ENCODE measurements around the gene TMEM179. TPM values are rescaled to one million over a fixed set of nuclear protein-coding genes. Genes with fewer than 3 reads are reported as not detected.

TMEM179 gene
- polyA plus RNA-seq, 1 donor from 2014 or later = 20.3 TPM

DNA sequence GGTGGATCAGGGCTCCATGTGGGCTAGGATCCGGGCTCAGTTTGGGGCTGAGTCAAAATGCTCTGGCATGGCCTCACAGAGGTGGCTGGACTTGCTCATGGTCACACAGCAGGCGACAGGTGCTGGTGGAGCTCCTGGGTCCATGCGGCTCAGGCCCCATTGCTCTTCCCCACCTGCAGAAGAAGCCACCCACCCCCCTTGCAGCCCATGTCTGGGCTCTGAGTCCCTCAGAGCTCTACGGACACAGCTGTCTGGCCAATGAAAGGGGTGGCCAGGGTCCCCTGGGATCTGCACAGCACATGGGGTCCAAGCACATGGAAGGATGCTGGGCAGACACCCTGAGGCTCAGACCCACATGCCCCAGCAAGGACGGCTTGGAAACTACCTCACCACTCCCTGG lies 42.0 kb downstream of the TMEM179 start:
- Histone ChIP-seq H3K79me2 (replicated peaks; ENCODE audit: insufficient read depth, low read length) (no peaks in the 10 kb centered on the region), H3K9me3 (ENCODE audit: low read length) (no peaks in the 10 kb centered on the region), H2AFZ (ENCODE audit: low read depth, low read length) (no peak overlapping the region), H3K27ac (ENCODE audit: low read length) (no peak overlapping the region), H3K4me3 (ENCODE audit: low read length) (no peak overlapping the region), H3K36me3 (ENCODE audit: insufficient read depth, low read length) (no peaks in the 10 kb centered on the region), H3K27me3 (ENCODE audit: insufficient read depth, low read depth, low read length) (no peaks in the 10 kb centered on the region), H4K20me1 (ENCODE audit: insufficient read depth) (no peaks in the 10 kb centered on the region), H3K9me2 (ENCODE audit: insufficient read depth, low read length) (no peaks in the 10 kb centered on the region), H3F3A (ENCODE audit: insufficient read depth, low read length, poor library complexity, severe bottlenecking) (no peaks in the 10 kb centered on the region), H3K9ac (ENCODE audit: low read length) (no peak overlapping the region), H3K4me2 (ENCODE audit: low read length) (no peak overlapping the region)
- TF ChIP-seq, protein P1, sequence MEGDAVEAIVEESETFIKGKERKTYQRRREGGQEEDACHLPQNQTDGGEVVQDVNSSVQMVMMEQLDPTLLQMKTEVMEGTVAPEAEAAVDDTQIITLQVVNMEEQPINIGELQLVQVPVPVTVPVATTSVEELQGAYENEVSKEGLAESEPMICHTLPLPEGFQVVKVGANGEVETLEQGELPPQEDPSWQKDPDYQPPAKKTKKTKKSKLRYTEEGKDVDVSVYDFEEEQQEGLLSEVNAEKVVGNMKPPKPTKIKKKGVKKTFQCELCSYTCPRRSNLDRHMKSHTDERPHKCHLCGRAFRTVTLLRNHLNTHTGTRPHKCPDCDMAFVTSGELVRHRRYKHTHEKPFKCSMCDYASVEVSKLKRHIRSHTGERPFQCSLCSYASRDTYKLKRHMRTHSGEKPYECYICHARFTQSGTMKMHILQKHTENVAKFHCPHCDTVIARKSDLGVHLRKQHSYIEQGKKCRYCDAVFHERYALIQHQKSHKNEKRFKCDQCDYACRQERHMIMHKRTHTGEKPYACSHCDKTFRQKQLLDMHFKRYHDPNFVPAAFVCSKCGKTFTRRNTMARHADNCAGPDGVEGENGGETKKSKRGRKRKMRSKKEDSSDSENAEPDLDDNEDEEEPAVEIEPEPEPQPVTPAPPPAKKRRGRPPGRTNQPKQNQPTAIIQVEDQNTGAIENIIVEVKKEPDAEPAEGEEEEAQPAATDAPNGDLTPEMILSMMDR (IDR thresholded peaks at IDR 0.05; ENCODE audit: poor library complexity, severe bottlenecking) = no peak
- TF ChIP-seq POLR2AphosphoS5 (IDR thresholded peaks at IDR 0.05) (no peak), TAF1 (IDR thresholded peaks at IDR 0.05; ENCODE audit: low read depth) (no peak), EP300 (conservative IDR thresholded peaks at IDR 0.05; ENCODE audit: poor library complexity, severe bottlenecking) (no peak)

DNA sequence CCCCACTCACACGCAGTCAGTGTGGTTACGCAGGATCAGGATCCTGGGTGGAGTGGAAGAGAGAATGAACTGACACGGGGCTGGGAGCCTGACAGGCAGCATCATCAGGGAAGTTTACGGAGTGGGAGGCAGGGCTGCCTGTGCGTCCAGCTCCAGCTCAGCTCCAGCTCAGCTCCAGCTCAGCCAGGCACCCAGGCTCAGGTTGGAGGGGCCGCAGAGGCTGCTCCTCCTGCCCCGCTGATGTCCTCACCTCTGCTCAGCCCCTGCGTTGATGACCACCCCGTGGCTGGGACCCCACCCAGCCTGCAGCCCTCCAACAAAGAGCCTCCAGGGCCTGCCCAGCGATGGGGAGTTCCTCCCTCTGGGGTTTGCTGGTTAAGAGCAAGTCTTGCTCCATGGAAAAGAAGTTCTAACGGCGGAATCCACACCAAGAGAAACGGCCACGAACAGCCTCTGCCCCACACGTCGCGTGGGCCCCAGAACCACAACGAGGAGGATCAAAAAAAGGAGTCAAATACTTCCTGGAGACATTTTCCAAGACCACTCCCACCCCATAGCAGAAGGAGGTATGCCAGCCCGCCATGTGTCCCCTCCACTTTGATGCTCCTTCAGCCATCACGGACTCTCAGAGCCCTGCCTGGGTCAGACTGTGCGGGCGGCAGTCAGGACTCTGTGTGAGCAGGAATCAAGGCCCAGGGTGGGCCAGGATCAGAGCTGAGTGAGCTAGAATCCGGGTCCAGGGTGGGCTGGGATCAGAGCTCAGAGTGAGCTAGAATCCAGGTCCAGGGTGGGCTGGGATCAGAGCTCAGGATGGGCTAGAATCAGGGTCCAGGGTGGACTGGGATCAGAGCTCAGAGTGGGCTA lies 42.7 kb downstream of the TMEM179 start:
- H2AFZ ChIP-seq (ENCODE audit: low read depth, low read length) = no peak overlapping the region
- H4K20me1 ChIP-seq (ENCODE audit: insufficient read depth) = no peaks in the 10 kb centered on the region
- no peak overlapping the region for H3K4me3 ChIP-seq (ENCODE audit: low read length)
- H3K27ac ChIP-seq (ENCODE audit: low read length) = no peak overlapping the region
- H3K9ac ChIP-seq (ENCODE audit: low read length) = no peak overlapping the region
- no peaks in the 10 kb centered on the region for H3F3A ChIP-seq (ENCODE audit: insufficient read depth, low read length, poor library complexity, severe bottlenecking)
- no peaks in the 10 kb centered on the region for H3K9me3 ChIP-seq (ENCODE audit: low read length)
- no peaks in the 10 kb centered on the region for H3K27me3 ChIP-seq (ENCODE audit: insufficient read depth, low read depth, low read length)
- no peaks in the 10 kb centered on the region for H3K36me3 ChIP-seq (ENCODE audit: insufficient read depth, low read length)
- no peak overlapping the region for H3K4me2 ChIP-seq (ENCODE audit: low read length)
- TF ChIP-seq POLR2AphosphoS5 (IDR thresholded peaks at IDR 0.05) (no peak), MXI1 (conservative IDR thresholded peaks at IDR 0.05; ENCODE audit: poor library complexity, severe bottlenecking) (no peak), RAD21 (conservative IDR thresholded peaks at IDR 0.05) (no peak), TAF1 (IDR thresholded peaks at IDR 0.05; ENCODE audit: low read depth) (no peak), EZH2 (IDR thresholded peaks at IDR 0.05; ENCODE audit: borderline replicate concordance, insufficient read depth, low read length, poor library complexity, severe bottlenecking) (no peak), SMC3 (conservative IDR thresholded peaks at IDR 0.05; ENCODE audit: poor library complexity) (no peak), EP300 (conservative IDR thresholded peaks at IDR 0.05; ENCODE audit: poor library complexity, severe bottlenecking) (no peak)
- TF ChIP-seq, protein P1 (IDR thresholded peaks at IDR 0.05; ENCODE audit: poor library complexity, severe bottlenecking) = no peak
- TF ChIP-seq, protein P2, sequence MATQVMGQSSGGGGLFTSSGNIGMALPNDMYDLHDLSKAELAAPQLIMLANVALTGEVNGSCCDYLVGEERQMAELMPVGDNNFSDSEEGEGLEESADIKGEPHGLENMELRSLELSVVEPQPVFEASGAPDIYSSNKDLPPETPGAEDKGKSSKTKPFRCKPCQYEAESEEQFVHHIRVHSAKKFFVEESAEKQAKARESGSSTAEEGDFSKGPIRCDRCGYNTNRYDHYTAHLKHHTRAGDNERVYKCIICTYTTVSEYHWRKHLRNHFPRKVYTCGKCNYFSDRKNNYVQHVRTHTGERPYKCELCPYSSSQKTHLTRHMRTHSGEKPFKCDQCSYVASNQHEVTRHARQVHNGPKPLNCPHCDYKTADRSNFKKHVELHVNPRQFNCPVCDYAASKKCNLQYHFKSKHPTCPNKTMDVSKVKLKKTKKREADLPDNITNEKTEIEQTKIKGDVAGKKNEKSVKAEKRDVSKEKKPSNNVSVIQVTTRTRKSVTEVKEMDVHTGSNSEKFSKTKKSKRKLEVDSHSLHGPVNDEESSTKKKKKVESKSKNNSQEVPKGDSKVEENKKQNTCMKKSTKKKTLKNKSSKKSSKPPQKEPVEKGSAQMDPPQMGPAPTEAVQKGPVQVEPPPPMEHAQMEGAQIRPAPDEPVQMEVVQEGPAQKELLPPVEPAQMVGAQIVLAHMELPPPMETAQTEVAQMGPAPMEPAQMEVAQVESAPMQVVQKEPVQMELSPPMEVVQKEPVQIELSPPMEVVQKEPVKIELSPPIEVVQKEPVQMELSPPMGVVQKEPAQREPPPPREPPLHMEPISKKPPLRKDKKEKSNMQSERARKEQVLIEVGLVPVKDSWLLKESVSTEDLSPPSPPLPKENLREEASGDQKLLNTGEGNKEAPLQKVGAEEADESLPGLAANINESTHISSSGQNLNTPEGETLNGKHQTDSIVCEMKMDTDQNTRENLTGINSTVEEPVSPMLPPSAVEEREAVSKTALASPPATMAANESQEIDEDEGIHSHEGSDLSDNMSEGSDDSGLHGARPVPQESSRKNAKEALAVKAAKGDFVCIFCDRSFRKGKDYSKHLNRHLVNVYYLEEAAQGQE (IDR thresholded peaks at IDR 0.05; ENCODE audit: borderline replicate concordance) = no peak
- H3K79me2 ChIP-seq (replicated peaks; ENCODE audit: insufficient read depth, low read length) = no peaks in the 10 kb centered on the region
- no peaks in the 10 kb centered on the region for H3K9me2 ChIP-seq (ENCODE audit: insufficient read depth, low read length)

Measured in neural cell (in vitro differentiated cells).